ENCODE measurements around the gene TAGLN3. TPM values are rescaled to one million over a fixed set of nuclear protein-coding genes. Genes with fewer than 3 reads are reported as not detected.
A peak's percentile ranks its signal among the peaks of the same experiment; 100 is the strongest.

Gene TAGLN3
- total and polyA plus RNA-seq, 3 donors from 2014 or later, result 0.37 TPM; not detected in 2

GRCh38 chr3:111967651-111968274 is 31.0 kb upstream of the TAGLN3 start:
- no peaks in the 10 kb centered on the region for H3K9me3 ChIP-seq
- H3K4me3 ChIP-seq, result no peak overlapping the region
- WGBS, 2 donors, result 14 to 24% methylated on average over 8 of the region's 8 CpGs
- no peaks in the 10 kb centered on the region for H3K36me3 ChIP-seq (ENCODE audit: low read depth, missing control alignments)
- TF ChIP-seq POLR2A (IDR thresholded peaks at IDR 0.05), result no peak
- peak; percentile 78 to 88 (median 84) for TF ChIP-seq CTCF (IDR thresholded peaks at IDR 0.05)
- H3K27me3 ChIP-seq, result no peaks in the 10 kb centered on the region
- peak overlapping the region in 1 of 2 donors; percentile 25 for H3K27ac ChIP-seq
- H3K4me1 ChIP-seq, result peaks cover 21% of the 10 kb centered on the region
- intact Hi-C loops (cut with DNase I; ENCODE audit: low total_unique reads), result loop anchor here (5.0 kb wide), 1 partner anchor 245 kb away; no protein-coding TSS in a partner anchor
- peak; percentile 94 for DNase-seq

GRCh38 chr3:111968319-111969054 is 30.2 kb upstream of the TAGLN3 start:
- TF ChIP-seq POLR2A (IDR thresholded peaks at IDR 0.05), result no peak
- no peak for TF ChIP-seq CTCF (IDR thresholded peaks at IDR 0.05)
- intact Hi-C loops (cut with DNase I; ENCODE audit: low total_unique reads), result loop anchor here (5.0 kb wide), 1 partner anchor 246 kb away; no protein-coding TSS in a partner anchor
- Histone ChIP-seq H3K4me3 (no peak overlapping the region), H3K9me3 (no peaks in the 10 kb centered on the region), H3K4me1 (peaks cover 21% of the 10 kb centered on the region), H3K36me3 (ENCODE audit: low read depth, missing control alignments) (no peaks in the 10 kb centered on the region), H3K27me3 (no peaks in the 10 kb centered on the region), H3K27ac (no peak overlapping the region)
- DNase-seq, result no peak
- 49 to 68% methylated on average over 5 of the region's 5 CpGs for WGBS, 2 donors

- no peak for DNase-seq
- peaks cover 21% of the 10 kb centered on the region for H3K4me1 ChIP-seq
- intact Hi-C loops (cut with DNase I; ENCODE audit: low total_unique reads), result no loop called here
- WGBS, 2 donors, result 80 to 82% methylated on average over 3 of the region's 3 CpGs
- H3K27ac ChIP-seq, result peak overlapping the region; percentile 21 to 68
- TF ChIP-seq POLR2A (IDR thresholded peaks at IDR 0.05), result no peak
- TF ChIP-seq CTCF (IDR thresholded peaks at IDR 0.05), result no peak
- no peak overlapping the region for H3K4me3 ChIP-seq
- H3K9me3 ChIP-seq, result no peaks in the 10 kb centered on the region
- no peaks in the 10 kb centered on the region for H3K27me3 ChIP-seq
- H3K36me3 ChIP-seq (ENCODE audit: low read depth, missing control alignments), result no peaks in the 10 kb centered on the region
Measured at GRCh38 chr3:111970376-111970775, 28.3 kb upstream of the TAGLN3 start.

GRCh38 chr3:111971533-111972130 is 27.1 kb upstream of the TAGLN3 start:
- Histone ChIP-seq H3K4me1 (peaks cover 21% of the 10 kb centered on the region), H3K27me3 (no peaks in the 10 kb centered on the region), H3K9me3 (no peaks in the 10 kb centered on the region), H3K4me3 (no peak overlapping the region), H3K36me3 (ENCODE audit: low read depth, missing control alignments) (no peaks in the 10 kb centered on the region), H3K27ac (peak overlapping the region; percentile 21 to 68)
- intact Hi-C loops (cut with DNase I; ENCODE audit: low total_unique reads), result no loop called here
- whole genome bisulfite sequencing, 2 donors, result 35 to 54% methylated on average over 11 of the region's 11 CpGs
- peak; percentile 66 for DNase-seq
- no peak for TF ChIP-seq CTCF (IDR thresholded peaks at IDR 0.05)
- TF ChIP-seq POLR2A (IDR thresholded peaks at IDR 0.05), result no peak

All from testis (tissue), 3 donors.